ENCODE data around the gene AATF.

The AATF gene

GRCh38 chr17:36979565-36979941 lies 30.8 kb downstream of the AATF start:
- DNase-seq (ENCODE audit: low read depth), result peak; percentile 10

- DNase-seq (ENCODE audit: low read depth), result peak; percentile 37
These were observed 31.6 kb downstream of the AATF start for GRCh38 chr17:36980280-36980761.

GRCh38 chr17:36983618-36984017 lies 34.9 kb downstream of the AATF start:
- no peak for DNase-seq (ENCODE audit: low read depth)

- no peak for DNase-seq (ENCODE audit: low read depth)
These were observed 40.4 kb downstream of the AATF start for GRCh38 chr17:36989173-36989572.

GRCh38 chr17:36992701-36993100 lies 43.9 kb downstream of the AATF start:
- DNase-seq (ENCODE audit: low read depth), result no peak

GRCh38 chr17:36993227-36993626 lies 44.5 kb downstream of the AATF start:
- DNase-seq (ENCODE audit: low read depth), result no peak

GRCh38 chr17:36994438-36994837 lies 45.7 kb downstream of the AATF start:
- peak; percentile 80 for DNase-seq (ENCODE audit: low read depth)

GRCh38 chr17:36999471-36999870 lies 50.7 kb downstream of the AATF start:
- DNase-seq (ENCODE audit: low read depth), result no peak

- DNase-seq (ENCODE audit: low read depth), result no peak
These were observed 68.0 kb downstream of the AATF start for GRCh38 chr17:37016780-37017179.

GRCh38 chr17:37017404-37017803 lies 68.7 kb downstream of the AATF start:
- DNase-seq (ENCODE audit: low read depth), result no peak

GRCh38 chr17:37019117-37019740 lies 70.5 kb downstream of the AATF start:
- no peak for DNase-seq (ENCODE audit: low read depth)

- no peak for DNase-seq (ENCODE audit: low read depth)
These were observed 71.0 kb downstream of the AATF start for GRCh38 chr17:37019741-37020129.

GRCh38 chr17:37024181-37024637 lies 75.5 kb downstream of the AATF start:
- peak; percentile 21 for DNase-seq (ENCODE audit: low read depth)

- no peak for DNase-seq (ENCODE audit: low read depth)
These were observed 76.5 kb downstream of the AATF start for GRCh38 chr17:37025238-37025637.

- DNase-seq (ENCODE audit: low read depth), result no peak
These were observed 77.2 kb downstream of the AATF start for GRCh38 chr17:37025847-37026530.

GRCh38 chr17:37026531-37026869 lies 77.7 kb downstream of the AATF start:
- DNase-seq (ENCODE audit: low read depth), result no peak

GRCh38 chr17:37028040-37028439 lies 79.3 kb downstream of the AATF start:
- DNase-seq (ENCODE audit: low read depth), result no peak

- no peak for DNase-seq (ENCODE audit: low read depth)
These were observed 82.8 kb downstream of the AATF start for GRCh38 chr17:37031493-37032083.

GRCh38 chr17:37037590-37038155 lies 88.9 kb downstream of the AATF start:
- DNase-seq (ENCODE audit: low read depth), result no peak

GRCh38 chr17:37039269-37039668 lies 90.5 kb downstream of the AATF start:
- DNase-seq (ENCODE audit: low read depth), result no peak

GRCh38 chr17:37041932-37042331 lies 93.2 kb downstream of the AATF start:
- no peak for DNase-seq (ENCODE audit: low read depth)

- peak; percentile 46 for DNase-seq (ENCODE audit: low read depth)
These were observed 94.4 kb downstream of the AATF start for GRCh38 chr17:37043201-37043600.

- DNase-seq (ENCODE audit: low read depth), result no peak
These were observed 96.7 kb downstream of the AATF start for GRCh38 chr17:37045351-37045922.

Data from iris pigment epithelial cell (primary cell).